ENCODE results near the gene CSAD. TPM values are rescaled to one million over a fixed set of nuclear protein-coding genes. Genes with fewer than 3 reads are reported as not detected.

Gene CSAD
- total and polyA plus RNA-seq, 2 experiments from 2014 or later = 3.2 to 7.1 TPM

GRCh38 chr12:53159195-53159839, 21.4 kb downstream of the CSAD start:
- Histone ChIP-seq H3K4me2 (peak overlapping the region; percentile 74), H3K4me1 (ENCODE audit: insufficient read depth) (peaks cover 4% of the 10 kb centered on the region; the same call in 1 of the 2 replicates), H3K27ac (ENCODE audit: low read depth) (no peak overlapping the region), H3K9me2 (ENCODE audit: insufficient read depth) (no peaks in the 10 kb centered on the region), H3K36me3 (ENCODE audit: insufficient read depth) (no peaks in the 10 kb centered on the region), H3K27me3 (ENCODE audit: insufficient read depth) (peaks cover 34% of the 10 kb centered on the region), H2AFZ (peak overlapping the region; percentile 44), H3K79me2 (replicated peaks; ENCODE audit: insufficient read depth) (no peaks in the 10 kb centered on the region), H3F3A (replicated peaks; ENCODE audit: low read depth) (0 out of 2 replicates have a peak, but pooled peaks cover 5% of the 10 kb centered on the region), H3K4me3 (peak overlapping the region; percentile 29), H4K20me1 (replicated peaks; ENCODE audit: insufficient read depth) (no peaks in the 10 kb centered on the region)
- Mint-ChIP-seq H3K4me3 (peak overlapping the region; percentile 43), H3K36me3 (ENCODE audit: low read depth) (no peaks in the 10 kb centered on the region), H3K9me3 (no peaks in the 10 kb centered on the region), H3K27ac (no peak overlapping the region), H3K27me3 (ENCODE audit: insufficient read depth, low read depth, poor library complexity) (peaks cover 25% of the 10 kb centered on the region), H3K4me1 (peaks cover 11% of the 10 kb centered on the region)
- ATAC-seq = peak; percentile 96
- DNase-seq (ENCODE audit: low spot score) = peak; percentile 93
- TF ChIP-seq ZNF331 (CRISPR knock-in tag; IDR thresholded peaks at IDR 0.05; ENCODE audit: low read depth) = no peak
- TF ChIP-seq CTCF (conservative IDR thresholded peaks at IDR 0.05; ENCODE audit: low read depth in 2 of 2) = peak; percentile 98

GRCh38 chr12:53152390-53152789, 28.3 kb downstream of the CSAD start:
- H3K9me3 Mint-ChIP-seq = no peaks in the 10 kb centered on the region
- peaks cover 6% of the 10 kb centered on the region for H3F3A ChIP-seq (replicated peaks; ENCODE audit: low read depth)
- H3K27me3 Mint-ChIP-seq (ENCODE audit: insufficient read depth, low read depth, poor library complexity) = no peaks in the 10 kb centered on the region
- TF ChIP-seq ETS1 (IDR thresholded peaks at IDR 0.05) (no peak), CTCF (conservative IDR thresholded peaks at IDR 0.05; ENCODE audit: low read depth in 2 of 2) (no peak), EZH2phosphoT487 (IDR thresholded peaks at IDR 0.05; ENCODE audit: unreplicated experiment) (no peak), ZNF114 (CRISPR knock-in tag; IDR thresholded peaks at IDR 0.05) (no peak), CREB1 (CRISPR knock-in tag; IDR thresholded peaks at IDR 0.05; ENCODE audit: low read depth) (no peak), REST (IDR thresholded peaks at IDR 0.05; ENCODE audit: unreplicated experiment) (no peak)

More at GRCh38 chr12:53152390-53152789, 28.3 kb downstream of the CSAD start:
- DNase-seq (ENCODE audit: low spot score) = no peak
- Histone ChIP-seq H3K27me3 (ENCODE audit: insufficient read depth) (peaks cover 3% of the 10 kb centered on the region; the same call in 1 of the 2 replicates), H3K36me3 (ENCODE audit: insufficient read depth) (no peaks in the 10 kb centered on the region), H2AFZ (no peak overlapping the region), H3K4me3 (no peak overlapping the region), H3K4me1 (ENCODE audit: insufficient read depth) (0 out of 2 replicates have a peak, but pooled peaks cover 2% of the 10 kb centered on the region), H3K4me2 (no peak overlapping the region), H3K27ac (ENCODE audit: low read depth) (no peak overlapping the region), H3K79me2 (replicated peaks; ENCODE audit: insufficient read depth) (no peaks in the 10 kb centered on the region), H4K20me1 (replicated peaks; ENCODE audit: insufficient read depth) (no peaks in the 10 kb centered on the region), H3K9me2 (ENCODE audit: insufficient read depth) (no peaks in the 10 kb centered on the region)
- H3K4me3 Mint-ChIP-seq = no peak overlapping the region
- H3K4me1 Mint-ChIP-seq = peaks cover 3% of the 10 kb centered on the region; the same call in 1 of the 3 replicates
- H3K36me3 Mint-ChIP-seq (ENCODE audit: low read depth) = no peaks in the 10 kb centered on the region
- no peak for ATAC-seq
- no peak overlapping the region for H3K27ac Mint-ChIP-seq
